GM12878 (cell line): Measurements from ENCODE around the gene LGALS9.

Source experiments
- BHLHE40 ChIP-seq, 2 experiments: fragments of 450-650 bp in 1 of 2; IDR thresholded peaks; 2 replicates each; pipeline ENCODE4 v1.6.1; 2011 to 2017; ENCODE audit warnings: low read depth in 2 of 2, borderline replicate concordance in 1 of 2, improper control_type of control experiment in 1 of 2, low read length in 1 of 2, mild to moderate bottlenecking in 1 of 2
- CHD4 ChIP-seq: fragments of 200-600 bp; sonication (generic); IDR thresholded peaks from 2 replicates; pipeline ENCODE4 v1.6.1; 2016; ENCODE audit warnings: mild to moderate bottlenecking
- EED ChIP-seq: sonication (generic); IDR thresholded peaks from 2 replicates; pipeline ENCODE4 v1.6.1; 2016; ENCODE audit warnings: antibody characterized with exemption, low read depth
- FOXK2 ChIP-seq: fragments of 450-650 bp; IDR thresholded peaks from 2 replicates; pipeline ENCODE4 v1.6.1; 2017; ENCODE audit warnings: mild to moderate bottlenecking, moderate library complexity
- POLR2A ChIP-seq: IDR thresholded peaks from 2 replicates; pipeline ENCODE4 v1.6.1; 2011; ENCODE audit warnings: low read depth, mild to moderate bottlenecking, low read length
- RAD21 ChIP-seq: IDR thresholded peaks from 2 replicates; pipeline ENCODE4 v1.6.1; 2011; ENCODE audit warnings: mild to moderate bottlenecking, low read depth, low read length, moderate library complexity; ENCODE audit not compliant: insufficient read depth
- SIN3A ChIP-seq: IDR thresholded peaks from 2 replicates; pipeline ENCODE4 v1.6.1; 2012; ENCODE audit warnings: low read depth, low read length, improper control_type of control experiment
- SMAD1 ChIP-seq: fragments of 450-650 bp; IDR thresholded peaks from 2 replicates; pipeline ENCODE4 v1.6.1; 2018; ENCODE audit warnings: mild to moderate bottlenecking, low read depth; ENCODE audit not compliant: partially characterized antibody
- USF1 ChIP-seq: IDR thresholded peaks from 2 replicates; pipeline ENCODE4 v1.6.1; 2011; ENCODE audit warnings: borderline replicate concordance, low read depth, mild to moderate bottlenecking, moderate library complexity, mixed read lengths, low read length; ENCODE audit not compliant: insufficient read depth; ENCODE audit errors: extremely low read length
- USF2 ChIP-seq: IDR thresholded peaks from 2 replicates; pipeline ENCODE4 v1.6.1; 2011; ENCODE audit warnings: low read depth, low read length, improper control_type of control experiment, borderline replicate concordance
- ZNF24 ChIP-seq: fragments of 450-650 bp; IDR thresholded peaks from 2 replicates; pipeline ENCODE4 v1.6.1; 2017; ENCODE audit warnings: antibody characterized with exemption, mild to moderate bottlenecking

GRCh38 chr17:27651411-27652345 is 20.7 kb downstream of the LGALS9 start:
- no peak for TF ChIP-seq BHLHE40 (IDR thresholded peaks at IDR 0.05; ENCODE audit: borderline replicate concordance in 1 of 2, low read depth in 2 of 2, low read length in 1 of 2)
- TF ChIP-seq EED: no peak
- TF ChIP-seq ZNF24: no peak
- no peak for TF ChIP-seq POLR2A
- no peak for TF ChIP-seq CHD4
- no peak for TF ChIP-seq SMAD1
- TF ChIP-seq USF2: no peak
- no peak for TF ChIP-seq FOXK2
- TF ChIP-seq RAD21: peak; percentile 58
- no peak for TF ChIP-seq USF1
- no peak for TF ChIP-seq SIN3A
